ENCODE results near the gene NFATC2. TPM values are rescaled to one million over a fixed set of nuclear protein-coding genes. Genes with fewer than 3 reads are reported as not detected.
A peak's percentile ranks its signal among the peaks of the same experiment; 100 is the strongest.

Gene NFATC2
- total RNA-seq, 2 donors from 2014 or later = 4.3 to 8.4 TPM

DNA sequence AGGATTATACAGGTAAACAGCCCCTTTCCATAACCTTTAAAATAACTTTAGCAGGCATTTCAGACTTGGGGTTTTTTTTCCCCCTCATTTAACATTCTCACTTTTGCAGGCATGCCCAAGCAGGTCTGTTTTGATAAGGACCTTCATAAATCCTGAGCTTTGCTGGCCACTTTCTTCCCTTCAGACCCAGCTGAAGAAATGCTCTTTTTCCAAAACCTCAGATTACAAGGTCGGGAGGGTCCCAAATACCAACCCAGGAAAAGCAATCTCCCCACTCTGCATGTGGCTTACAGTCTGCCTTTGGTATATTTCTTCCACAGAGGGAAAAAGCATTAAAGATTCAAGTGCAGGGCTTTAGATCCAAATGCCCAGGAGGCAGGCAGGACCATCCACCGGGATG, 6.8 kb downstream of the NFATC2 start:
- intact Hi-C loops (cut with DNase I) = no loop called here
- H3K36me3 ChIP-seq = no peaks in the 10 kb centered on the region
- TF ChIP-seq POLR2AphosphoS5 (IDR thresholded peaks at IDR 0.05) = no peak
- TF ChIP-seq POLR2A (IDR thresholded peaks at IDR 0.05) = no peak
- H3K9me3 ChIP-seq = no peaks in the 10 kb centered on the region
- H3K27ac ChIP-seq = no peak overlapping the region
- H3K4me3 ChIP-seq = no peak overlapping the region
- WGBS = 37% methylated on average over 2 of the region's 2 CpGs
- DNase-seq (ENCODE audit: low spot score) = no peak
- no peaks in the 10 kb centered on the region for H3K27me3 ChIP-seq (replicated peaks; ENCODE audit: insufficient read depth)
- H3K4me1 ChIP-seq (replicated peaks) = no peaks in the 10 kb centered on the region

GRCh38 chr20:51535075-51535386, 7.5 kb downstream of the NFATC2 start:
- Histone ChIP-seq H3K4me1 (replicated peaks) (no peaks in the 10 kb centered on the region), H3K36me3 (no peaks in the 10 kb centered on the region), H3K4me3 (no peak overlapping the region), H3K27ac (no peak overlapping the region), H3K9me3 (no peaks in the 10 kb centered on the region), H3K27me3 (replicated peaks; ENCODE audit: insufficient read depth) (no peaks in the 10 kb centered on the region)
- intact Hi-C loops (cut with DNase I) = no loop called here
- no peak for TF ChIP-seq POLR2AphosphoS5 (IDR thresholded peaks at IDR 0.05)
- TF ChIP-seq POLR2A (IDR thresholded peaks at IDR 0.05) = no peak
- TF ChIP-seq, protein P1, sequence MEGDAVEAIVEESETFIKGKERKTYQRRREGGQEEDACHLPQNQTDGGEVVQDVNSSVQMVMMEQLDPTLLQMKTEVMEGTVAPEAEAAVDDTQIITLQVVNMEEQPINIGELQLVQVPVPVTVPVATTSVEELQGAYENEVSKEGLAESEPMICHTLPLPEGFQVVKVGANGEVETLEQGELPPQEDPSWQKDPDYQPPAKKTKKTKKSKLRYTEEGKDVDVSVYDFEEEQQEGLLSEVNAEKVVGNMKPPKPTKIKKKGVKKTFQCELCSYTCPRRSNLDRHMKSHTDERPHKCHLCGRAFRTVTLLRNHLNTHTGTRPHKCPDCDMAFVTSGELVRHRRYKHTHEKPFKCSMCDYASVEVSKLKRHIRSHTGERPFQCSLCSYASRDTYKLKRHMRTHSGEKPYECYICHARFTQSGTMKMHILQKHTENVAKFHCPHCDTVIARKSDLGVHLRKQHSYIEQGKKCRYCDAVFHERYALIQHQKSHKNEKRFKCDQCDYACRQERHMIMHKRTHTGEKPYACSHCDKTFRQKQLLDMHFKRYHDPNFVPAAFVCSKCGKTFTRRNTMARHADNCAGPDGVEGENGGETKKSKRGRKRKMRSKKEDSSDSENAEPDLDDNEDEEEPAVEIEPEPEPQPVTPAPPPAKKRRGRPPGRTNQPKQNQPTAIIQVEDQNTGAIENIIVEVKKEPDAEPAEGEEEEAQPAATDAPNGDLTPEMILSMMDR (IDR thresholded peaks at IDR 0.05) = no peak
- DNase-seq (ENCODE audit: low spot score) = no peak
- 87% methylated on average over 4 of the region's 4 CpGs for WGBS

DNA sequence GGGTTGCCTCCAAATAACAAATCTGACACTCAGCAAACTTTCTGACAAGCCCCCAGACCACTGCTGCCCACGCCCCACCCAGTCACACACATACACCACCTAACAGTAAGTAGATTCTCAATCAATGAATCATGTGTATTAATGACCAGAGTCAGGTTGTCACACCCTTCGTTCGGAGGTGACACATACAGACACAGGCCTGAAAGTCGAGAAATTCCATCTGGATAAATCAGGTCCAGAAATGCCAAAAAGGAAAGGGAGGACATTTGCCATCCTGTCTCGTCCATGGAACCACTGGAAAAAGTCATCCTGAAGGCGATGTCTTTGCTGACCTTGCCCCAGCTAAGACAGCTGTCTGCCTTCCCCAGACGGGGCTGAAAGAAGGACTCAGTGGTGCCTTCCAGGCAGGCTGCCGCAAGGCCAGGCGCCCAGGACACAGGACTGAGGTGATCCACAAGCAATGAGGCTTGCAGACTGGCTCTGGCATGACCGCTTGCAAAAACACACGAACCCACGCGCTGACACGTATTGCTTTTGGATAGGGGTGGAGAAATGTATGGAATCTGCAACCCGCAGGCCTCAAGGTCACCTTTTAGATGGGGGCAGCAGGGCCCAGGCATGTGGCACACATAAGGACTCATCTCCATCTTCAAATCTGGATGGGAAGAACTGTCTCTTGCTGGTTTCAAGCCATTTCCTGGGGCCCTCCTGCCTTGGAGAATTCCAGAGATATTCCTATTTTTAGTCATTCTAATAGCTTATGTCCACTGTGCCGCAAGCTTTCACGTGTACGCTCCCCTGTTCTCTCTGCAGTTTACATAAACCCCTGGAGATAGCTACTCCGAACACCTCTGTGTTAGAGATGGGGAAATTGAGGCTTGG, 9.0 kb downstream of the NFATC2 start:
- TF ChIP-seq POLR2AphosphoS5 (IDR thresholded peaks at IDR 0.05) (no peak), POLR2A (IDR thresholded peaks at IDR 0.05) (no peak)
- TF ChIP-seq, protein P1 (IDR thresholded peaks at IDR 0.05) = no peak
- Histone ChIP-seq H3K36me3 (no peaks in the 10 kb centered on the region), H3K4me1 (replicated peaks) (no peaks in the 10 kb centered on the region), H3K4me3 (no peak overlapping the region), H3K27me3 (replicated peaks; ENCODE audit: insufficient read depth) (no peaks in the 10 kb centered on the region), H3K9me3 (no peaks in the 10 kb centered on the region), H3K27ac (peak overlapping the region in 1 of 2 donors; percentile 31)
- intact Hi-C loops (cut with DNase I) = no loop called here
- no peak for DNase-seq (ENCODE audit: low spot score)
- WGBS = 88% methylated on average over 19 of the region's 19 CpGs

- intact Hi-C loops (cut with DNase I) = no loop called here
- H3K4me3 ChIP-seq = no peak overlapping the region
- no peaks in the 10 kb centered on the region for H3K27me3 ChIP-seq (replicated peaks; ENCODE audit: insufficient read depth)
- no peak for DNase-seq (ENCODE audit: low spot score)
- H3K9me3 ChIP-seq = no peaks in the 10 kb centered on the region
- H3K27ac ChIP-seq = peak overlapping the region in 1 of 2 donors; percentile 31
- H3K4me1 ChIP-seq (replicated peaks) = no peaks in the 10 kb centered on the region
- TF ChIP-seq POLR2AphosphoS5 (IDR thresholded peaks at IDR 0.05) (no peak), POLR2A (IDR thresholded peaks at IDR 0.05) (no peak)
- TF ChIP-seq, protein P1 (IDR thresholded peaks at IDR 0.05) = no peak
- 68% methylated on average over 20 of the region's 24 CpGs for WGBS
- H3K36me3 ChIP-seq = no peaks in the 10 kb centered on the region
Observed at GRCh38 chr20:51532577-51533191, 9.8 kb downstream of the NFATC2 start.

- Histone ChIP-seq H3K36me3 (no peaks in the 10 kb centered on the region), H3K4me1 (replicated peaks) (no peaks in the 10 kb centered on the region), H3K27me3 (replicated peaks; ENCODE audit: insufficient read depth) (no peaks in the 10 kb centered on the region), H3K4me3 (no peak overlapping the region), H3K27ac (peak overlapping the region in 1 of 2 donors; percentile 31), H3K9me3 (no peaks in the 10 kb centered on the region)
- DNase-seq (ENCODE audit: low spot score) = no peak
- TF ChIP-seq POLR2AphosphoS5 (IDR thresholded peaks at IDR 0.05) = no peak
- no peak for TF ChIP-seq POLR2A (IDR thresholded peaks at IDR 0.05)
- TF ChIP-seq, protein P1 (IDR thresholded peaks at IDR 0.05) = no peak
- intact Hi-C loops (cut with DNase I) = no loop called here
- 78% methylated on average over 12 of the region's 12 CpGs for WGBS
Observed at GRCh38 chr20:51531712-51532456, 10.6 kb downstream of the NFATC2 start.
